Renal cortical epithelial cell (primary cell): Measurements from ENCODE around the gene METTL1. TPM values are rescaled to one million over a fixed set of nuclear protein-coding genes. Genes with fewer than 3 reads are reported as not detected.
"Not testable (repeated sequence)": the region's sequence is repeated elsewhere in the genome, so short reads cannot be mapped to it uniquely, and the experiment has no call there.

Experiments used
- DNase-seq: peaks from one replicate; pipeline ENCODE4 v3.0.0-alpha.2; 2011; ENCODE audit warnings: low read depth
- total RNA-seq: library from RNA; depleted of rRNA; stranded (reverse); fragments of >200 nt; gene quantifications from 2 replicates; pipeline ENCODE4 v1.2.3, GENCODE V29; 2014

Gene METTL1
- total RNA-seq, 1 donor from 2014 or later, result 6.4 TPM

DNA sequence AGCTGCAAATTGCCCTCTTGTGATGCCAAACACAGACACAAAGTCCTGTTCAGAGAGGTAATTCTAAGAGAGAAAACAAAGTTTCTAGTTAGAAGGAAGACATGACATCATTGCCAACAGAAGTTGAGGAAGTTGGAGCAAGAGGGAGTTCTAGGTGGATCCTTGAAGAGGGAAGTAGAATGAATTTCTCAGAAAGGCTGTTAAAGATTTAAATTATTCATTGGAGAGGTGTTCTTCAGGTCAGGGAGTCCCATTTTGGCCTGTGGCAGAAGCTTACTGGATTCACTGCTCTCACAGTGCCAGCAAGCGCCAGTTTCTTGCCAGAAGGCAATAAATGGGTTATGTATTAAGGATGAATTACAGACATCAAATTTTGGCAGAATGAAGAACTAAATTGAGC is 26.0 kb upstream of the METTL1 start:
- peak; percentile 51 for DNase-seq

- no peak for DNase-seq
Measured at GRCh38 chr12:57796996-57797395, 25.1 kb upstream of the METTL1 start.

GRCh38 chr12:57795354-57795753 is 23.4 kb upstream of the METTL1 start:
- DNase-seq, result no peak

GRCh38 chr12:57793920-57794319 is 22.0 kb upstream of the METTL1 start:
- DNase-seq, result no peak

GRCh38 chr12:57783861-57784260 is 12.0 kb upstream of the METTL1 start:
- DNase-seq, result no peak

- no peak for DNase-seq
Measured at GRCh38 chr12:57783466-57783801, 11.5 kb upstream of the METTL1 start.

DNA sequence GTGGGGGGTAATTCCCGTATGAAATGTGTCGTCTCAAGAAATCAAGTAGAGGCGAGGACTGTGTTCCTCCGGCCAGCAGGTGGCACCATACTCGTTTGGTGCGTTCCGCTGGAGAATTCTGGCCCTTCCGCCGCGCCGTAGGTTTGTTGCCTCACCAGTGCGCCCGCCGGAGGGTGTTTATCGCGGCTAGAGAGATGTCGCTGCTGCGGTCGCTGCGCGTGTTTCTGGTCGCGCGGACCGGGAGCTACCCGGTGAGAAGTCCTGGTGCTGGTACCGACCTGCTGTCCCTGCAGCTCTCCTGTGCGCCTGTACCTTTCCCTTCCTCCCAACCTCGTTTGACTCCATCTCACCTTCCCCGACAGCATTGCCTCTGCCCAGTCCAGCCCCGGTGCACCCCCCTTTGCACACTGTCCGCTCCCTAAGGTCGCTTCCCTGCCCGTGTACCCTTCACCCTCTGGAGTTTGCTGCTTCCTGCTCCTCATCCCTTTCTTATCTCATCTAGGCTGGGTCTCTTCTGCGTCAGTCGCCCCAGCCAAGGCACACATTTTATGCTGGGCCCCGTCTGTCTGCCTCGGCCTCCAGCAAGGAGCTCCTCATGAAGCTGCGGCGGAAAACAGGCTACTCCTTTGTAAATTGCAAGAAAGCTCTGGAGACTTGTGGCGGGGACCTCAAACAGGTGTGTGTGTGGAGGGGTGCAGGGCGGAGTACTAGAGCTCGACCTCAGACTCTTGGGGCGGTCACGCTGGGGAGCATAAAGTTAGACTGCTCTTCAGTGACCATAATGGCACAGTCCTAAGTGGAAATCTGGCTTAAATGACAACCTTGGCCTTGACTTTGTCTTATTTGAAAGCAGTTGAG is 10.9 kb upstream of the METTL1 start, which contains the start of gene TSFM:
TSS of gene TSFM (plus strand) at position 180 of the 858 bp plus-strand sequence. CDS start at position 195, 15 bp downstream.
- DNase-seq, result peak; percentile 81

GRCh38 chr12:57782243-57782607 is 10.3 kb upstream of the METTL1 start:
- DNase-seq, result no peak

- no peak for DNase-seq
Measured at GRCh38 chr12:57781801-57782200, 9.9 kb upstream of the METTL1 start.

DNA sequence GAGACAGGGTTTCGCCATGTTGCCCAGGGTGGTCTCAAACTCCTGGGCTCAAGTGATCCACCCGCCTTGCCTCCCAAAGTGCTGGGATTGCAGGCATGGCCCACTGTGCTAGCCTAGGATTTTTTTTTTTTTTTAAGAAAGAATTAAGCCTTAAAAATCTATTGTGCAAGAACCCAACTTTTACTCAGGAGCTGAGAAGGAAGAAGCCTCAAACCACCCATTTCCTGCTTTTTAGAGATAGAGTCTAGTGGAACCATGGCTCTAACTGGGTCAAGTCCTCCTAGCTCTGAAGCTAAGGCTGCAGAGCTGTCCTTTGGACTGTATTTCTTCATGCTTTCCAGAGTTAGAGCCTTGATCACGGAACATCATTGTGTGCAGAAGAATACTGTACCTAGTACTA is 9.3 kb upstream of the METTL1 start:
- no peak for DNase-seq

DNA sequence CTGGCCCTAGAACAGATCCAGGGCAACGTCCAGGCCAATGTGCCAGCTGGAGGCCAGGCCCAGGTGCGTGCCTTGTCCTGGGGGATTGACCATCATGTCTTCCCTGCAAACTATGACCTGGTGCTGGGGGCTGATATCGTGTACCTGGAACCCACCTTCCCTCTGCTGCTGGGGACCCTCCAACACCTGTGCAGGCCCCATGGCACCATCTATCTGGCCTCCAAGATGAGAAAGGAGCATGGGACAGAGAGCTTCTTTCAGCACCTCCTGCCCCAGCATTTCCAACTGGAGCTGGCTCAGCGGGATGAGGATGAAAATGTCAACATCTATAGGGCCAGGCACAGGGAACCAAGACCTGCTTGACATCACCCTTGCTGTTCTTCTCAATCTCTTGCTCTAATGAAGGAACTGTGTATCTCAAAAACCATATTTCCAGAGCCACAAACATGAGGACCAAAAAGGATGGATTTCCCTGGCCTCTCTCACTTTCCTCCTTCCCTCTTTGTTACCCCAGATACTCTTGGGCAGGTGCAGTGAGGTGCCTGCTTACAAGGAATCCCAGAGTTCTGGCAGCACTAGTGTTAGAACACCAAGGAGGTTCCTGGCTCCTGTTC is 8.5 kb upstream of the METTL1 start:
- no peak for DNase-seq

- DNase-seq, result peak; percentile 94
Measured at GRCh38 chr12:57779736-57780135, 7.8 kb upstream of the METTL1 start.

- DNase-seq, result no peak
Measured at GRCh38 chr12:57777911-57778310, 6.0 kb upstream of the METTL1 start.

DNA sequence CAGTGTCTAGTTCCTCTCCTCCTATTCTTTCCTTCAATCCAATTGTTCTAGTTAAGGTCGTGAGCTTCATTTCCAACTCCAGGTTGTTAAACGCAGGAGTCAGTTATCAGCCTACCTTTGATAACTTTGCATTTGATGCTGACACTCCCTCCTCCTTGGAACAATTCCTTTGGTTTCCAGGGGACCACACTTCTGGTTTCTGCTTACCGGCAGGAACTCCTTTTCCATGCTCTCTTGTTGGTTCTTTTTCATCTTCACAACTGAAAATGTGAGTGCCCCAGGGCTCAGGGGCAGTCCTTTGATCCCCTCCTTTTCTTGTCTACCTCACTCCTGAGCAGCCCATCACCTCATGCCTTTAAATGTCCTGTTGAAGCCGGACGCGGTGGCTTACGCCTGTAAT is 5.5 kb upstream of the METTL1 start:
- DNase-seq, result no peak

- DNase-seq, result no peak
Measured at GRCh38 chr12:57776247-57776587, 4.3 kb upstream of the METTL1 start.

GRCh38 chr12:57775563-57776246 is 3.8 kb upstream of the METTL1 start:
- DNase-seq, result no peak

- DNase-seq, result no peak
Measured at GRCh38 chr12:57775044-57775443, 3.1 kb upstream of the METTL1 start.

GRCh38 chr12:57774634-57775033 is 2.7 kb upstream of the METTL1 start:
- not testable (repeated sequence) for DNase-seq

- no peak for DNase-seq
Measured at GRCh38 chr12:57772429-57773322, 771 bp upstream of the METTL1 start, which contains the start of gene EEF1AKMT3. EEF1AKMT3 (plus strand) TSS chr12:57772614; CDS start chr12:57772725, 111 bp downstream.

- DNase-seq, result peak; percentile 78
Measured at GRCh38 chr12:57771236-57771872, 551 bp downstream of the METTL1 start.

GRCh38 chr12:57770734-57771133 is 1.2 kb downstream of the METTL1 start:
- no peak for DNase-seq
